NCI-H82 (cell line): ENCODE measurements around the gene VAV2.

Source experiments
- DNase-seq: peaks from one replicate; lab custom pipeline; 2025; lab: John Stamatoyannopoulos, UW

The VAV2 gene

GRCh38 chr9:133874659-133875058 is 117.5 kb downstream of the VAV2 start:
- no peak for DNase-seq

GRCh38 chr9:133874060-133874657 is 118.0 kb downstream of the VAV2 start:
- DNase-seq: peak; percentile 19

- peak; percentile 15 for DNase-seq
Measured at GRCh38 chr9:133873461-133873891, 118.6 kb downstream of the VAV2 start.

DNA sequence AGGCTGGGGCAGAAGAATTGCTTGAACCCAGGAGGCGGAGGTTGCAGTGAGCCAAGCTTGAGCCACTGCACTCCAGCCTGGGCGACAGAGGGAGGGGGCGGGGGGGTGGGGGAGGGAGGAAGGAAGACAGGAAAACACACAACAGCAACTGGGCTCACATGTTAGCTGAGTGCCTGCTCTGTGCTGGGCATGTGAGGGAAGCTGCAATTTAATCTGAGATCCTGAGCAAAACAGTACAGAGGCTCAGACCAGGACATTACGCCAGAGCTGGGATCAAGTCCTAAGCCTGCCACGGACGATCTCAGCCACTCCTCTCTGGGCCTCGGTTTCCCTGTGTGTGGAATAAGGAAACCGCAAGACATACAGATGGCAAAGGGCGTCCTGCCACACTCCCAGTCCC is 119.1 kb downstream of the VAV2 start:
- no peak for DNase-seq

- DNase-seq: no peak
Measured at GRCh38 chr9:133870598-133871595, 121.2 kb downstream of the VAV2 start.

GRCh38 chr9:133869674-133870405 is 122.3 kb downstream of the VAV2 start:
- no peak for DNase-seq

DNA sequence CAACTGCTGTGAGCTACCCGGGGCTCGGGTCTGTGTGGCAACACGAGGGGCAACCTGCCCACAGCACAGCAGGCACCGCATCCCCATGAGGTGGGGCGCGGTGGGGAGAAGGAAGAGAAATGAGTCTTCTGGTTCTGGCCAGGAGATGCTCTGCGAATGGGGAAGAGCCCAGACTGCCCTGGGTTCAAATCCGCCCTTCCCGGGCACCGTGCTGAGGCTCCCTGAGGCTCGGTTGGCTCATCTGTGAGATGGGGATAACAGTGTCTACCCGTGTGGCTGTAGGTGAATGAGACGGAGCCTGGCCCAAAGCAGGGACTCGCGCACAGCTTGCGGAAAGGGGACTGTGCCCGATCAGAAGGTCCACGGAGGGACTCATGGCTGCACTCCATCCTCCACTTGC is 123.9 kb downstream of the VAV2 start:
- no peak for DNase-seq

GRCh38 chr9:133866946-133867345 is 125.2 kb downstream of the VAV2 start:
- no peak for DNase-seq

- no peak for DNase-seq
Measured at GRCh38 chr9:133864011-133864410, 128.1 kb downstream of the VAV2 start.

- DNase-seq: no peak
Measured at GRCh38 chr9:133863257-133863592, 128.9 kb downstream of the VAV2 start.

- DNase-seq: no peak
Measured at GRCh38 chr9:133862585-133863256, 129.4 kb downstream of the VAV2 start.

- DNase-seq: no peak
Measured at GRCh38 chr9:133861692-133862091, 130.4 kb downstream of the VAV2 start.

DNA sequence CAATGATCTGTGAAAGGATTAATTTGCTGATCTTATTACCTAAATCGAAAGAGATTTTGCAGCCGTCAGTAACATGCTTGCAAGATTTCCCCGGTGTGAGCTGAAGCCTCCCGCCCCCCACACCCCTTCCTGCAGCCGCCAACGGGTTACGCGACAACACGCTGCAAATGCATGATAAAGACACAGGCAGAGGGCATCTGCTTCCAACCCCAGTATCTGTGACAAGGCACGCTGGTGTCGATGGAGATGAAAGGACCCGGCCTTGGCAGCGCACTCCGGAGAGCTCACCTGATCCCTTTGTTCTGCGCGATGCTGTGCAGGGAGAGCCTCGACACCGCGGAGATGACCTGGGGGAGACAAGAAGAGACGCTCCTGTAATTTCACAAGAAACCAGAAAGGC is 131.0 kb downstream of the VAV2 start:
- DNase-seq: peak; percentile 88

DNA sequence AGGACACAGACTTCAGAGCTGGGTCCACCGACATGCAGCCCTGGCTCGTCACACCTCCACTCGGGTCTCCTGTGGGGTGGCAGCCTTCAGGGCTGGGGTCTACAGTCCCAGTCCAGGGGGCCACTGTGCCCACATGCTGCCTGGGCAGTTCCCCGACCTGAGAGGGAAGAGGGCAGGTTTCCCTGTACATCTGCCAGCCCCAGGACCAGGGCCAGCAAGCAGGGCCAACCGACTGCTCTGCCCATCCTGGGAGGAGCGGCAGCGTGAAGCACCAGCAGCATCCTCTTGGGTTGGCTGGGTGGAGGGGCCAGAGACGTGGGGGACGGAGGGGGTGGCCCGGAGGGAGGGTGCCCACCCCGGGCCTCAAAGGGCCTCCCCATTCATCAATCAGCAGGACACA is 133.4 kb downstream of the VAV2 start:
- no peak for DNase-seq

DNA sequence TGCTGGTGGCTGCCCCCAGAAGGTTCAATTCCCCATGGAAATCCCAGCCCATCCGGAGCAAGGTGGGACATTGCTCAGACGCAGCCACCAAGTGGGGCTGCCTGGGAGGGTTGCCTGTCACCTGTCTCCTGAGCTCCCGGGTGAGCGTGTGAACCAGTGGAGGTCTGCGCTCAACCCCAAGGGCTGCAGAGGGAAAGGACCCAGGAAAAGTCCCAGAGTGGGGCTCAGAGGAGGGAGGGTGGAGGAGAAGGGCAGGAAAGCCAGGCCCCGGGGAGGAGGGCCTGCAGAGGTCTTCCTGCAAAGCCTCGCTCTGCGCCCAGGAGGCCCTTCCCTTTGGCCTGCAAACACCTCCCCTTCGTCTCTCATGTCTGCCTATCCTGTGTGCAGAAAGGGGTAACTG is 134.5 kb downstream of the VAV2 start:
- no peak for DNase-seq

DNA sequence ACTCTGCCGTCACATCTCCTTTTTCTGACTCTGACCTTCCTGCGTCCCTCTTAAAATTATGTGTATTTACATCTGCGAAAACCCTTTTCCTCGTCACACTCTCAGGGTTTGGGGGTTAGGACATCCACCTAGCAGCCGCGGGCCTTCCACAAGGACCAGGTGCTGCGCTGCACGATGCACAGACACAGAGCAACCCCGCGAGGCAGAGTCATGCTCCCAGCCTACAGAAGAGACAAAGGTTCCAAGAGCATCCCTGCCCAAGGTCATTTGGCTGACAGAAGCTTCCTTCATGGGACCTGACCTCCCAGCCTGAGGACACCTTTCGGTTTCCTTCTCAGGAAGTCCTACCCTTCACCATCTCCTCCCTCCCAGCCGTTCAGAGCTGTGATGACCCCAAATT is 135.3 kb downstream of the VAV2 start:
- no peak for DNase-seq

DNA sequence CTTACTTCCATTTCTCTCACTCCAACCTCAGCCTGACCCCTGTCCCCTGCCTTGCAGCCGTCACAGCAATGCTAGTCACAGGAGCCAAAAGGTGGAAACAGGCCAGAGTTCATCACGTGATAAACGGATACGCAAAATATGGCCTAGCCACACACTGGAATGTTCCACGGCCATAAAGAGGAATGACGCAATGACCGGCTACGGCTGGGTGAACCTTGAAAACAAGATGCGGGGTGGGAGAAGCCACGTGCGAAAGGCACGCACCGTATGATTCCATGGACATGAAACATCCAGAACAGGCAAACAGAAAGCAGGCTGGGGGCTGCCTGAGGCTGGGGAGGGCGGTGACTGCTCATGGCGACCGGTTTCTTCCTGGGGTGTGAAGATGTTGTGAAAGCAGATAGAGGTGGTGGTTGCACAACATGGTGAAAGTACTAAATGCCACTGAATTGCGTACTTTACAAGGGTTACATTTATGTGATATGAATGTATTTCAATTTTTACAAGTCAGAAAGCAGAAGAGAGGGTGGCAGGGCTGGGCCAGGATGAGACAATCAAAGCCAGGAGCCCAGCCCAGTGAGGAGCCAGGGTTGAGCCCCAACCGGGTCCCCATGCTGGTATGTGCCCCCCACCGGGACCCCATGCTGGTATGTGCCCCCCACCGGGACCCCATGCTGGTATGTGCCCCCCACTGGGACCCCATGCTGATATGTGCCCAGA is 136.2 kb downstream of the VAV2 start:
- DNase-seq: no peak

DNA sequence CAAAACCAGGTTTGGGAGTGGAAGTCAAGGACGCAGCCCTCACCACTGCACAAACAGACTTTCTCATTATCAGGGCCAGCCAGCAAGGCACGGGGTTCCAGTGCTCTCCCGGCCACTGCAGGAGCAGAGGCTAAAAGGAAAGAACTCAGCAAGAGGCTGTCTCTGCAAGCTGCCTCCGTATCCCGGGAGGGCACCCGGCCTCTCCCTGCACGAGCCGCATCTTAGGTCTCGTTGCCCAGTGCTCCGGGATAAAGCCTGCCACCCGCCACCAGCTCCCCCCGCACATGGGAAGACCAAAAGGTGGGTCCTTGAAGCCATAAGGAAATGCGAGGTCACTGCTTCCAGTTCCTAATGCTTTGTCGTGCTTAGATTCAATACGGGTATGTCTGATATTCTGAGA is 136.8 kb downstream of the VAV2 start:
- DNase-seq: no peak

DNA sequence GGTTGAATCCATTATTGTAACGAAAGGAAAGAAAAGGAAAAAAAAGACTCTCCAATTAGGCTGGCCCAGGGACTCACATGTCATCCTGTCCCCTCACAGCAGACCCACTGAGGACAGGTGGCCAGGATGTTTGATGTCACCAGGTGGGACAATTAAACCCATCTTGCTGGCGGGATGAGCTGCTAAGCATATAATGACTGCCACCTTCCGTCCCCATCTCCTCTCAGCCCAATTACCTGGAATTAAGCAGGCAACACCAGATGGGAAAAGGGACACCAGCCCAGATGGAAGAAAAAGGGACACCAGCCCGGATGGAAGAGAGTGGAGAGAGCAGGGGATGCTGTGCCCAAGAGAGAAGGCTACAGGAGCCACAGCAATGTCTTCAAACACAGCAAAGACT is 137.4 kb downstream of the VAV2 start:
- peak; percentile 88 for DNase-seq

GRCh38 chr9:133854048-133854447 is 138.1 kb downstream of the VAV2 start:
- DNase-seq: no peak

- no peak for DNase-seq
Measured at GRCh38 chr9:133853331-133853730, 138.8 kb downstream of the VAV2 start.

- DNase-seq: no peak
Measured at GRCh38 chr9:133852431-133852830, 139.7 kb downstream of the VAV2 start.
